GM13977 (cell line): ENCODE measurements around the gene SLC6A20.
"Not testable (repeated sequence)": the region's sequence is repeated elsewhere in the genome, so short reads cannot be mapped to it uniquely, and the experiment has no call there.

Experiments
- DNase-seq: peaks from one replicate; pipeline ENCODE4 v3.0.0; 2012; ENCODE audit warnings: low spot score
- CTCF ChIP-seq: IDR thresholded peaks from 2 replicates; pipeline ENCODE4 v1.5.1; 2012; ENCODE audit warnings: mild to moderate bottlenecking, control low read depth; ENCODE audit not compliant: insufficient read depth; ENCODE audit errors: extremely low read depth, missing control alignments
- in situ Hi-C: fragments of 300-500 bp; cut with MboI; formaldehyde crosslinking; loops from one replicate; pipeline ENCODE4 v1.12.0; 2022; ENCODE audit warnings: low sequenced_read_pairs, low pct_unique_long_range_greater_than_20kb, mixed read lengths, inconsistent platforms; ENCODE audit not compliant: unreplicated experiment

Gene SLC6A20

GRCh38 chr3:45762647-45763302, 33.6 kb downstream of the SLC6A20 start:
- no peak for TF ChIP-seq CTCF
- no peak for DNase-seq
- in situ Hi-C loops, result loop anchor here (25.0 kb wide), 1 partner anchor 625 kb away; no protein-coding TSS in a partner anchor

GRCh38 chr3:45761831-45762230, 34.5 kb downstream of the SLC6A20 start:
- no peak for DNase-seq
- in situ Hi-C loops, result loop anchor here (25.0 kb wide), 1 partner anchor 625 kb away; no protein-coding TSS in a partner anchor
- no peak for TF ChIP-seq CTCF

DNA sequence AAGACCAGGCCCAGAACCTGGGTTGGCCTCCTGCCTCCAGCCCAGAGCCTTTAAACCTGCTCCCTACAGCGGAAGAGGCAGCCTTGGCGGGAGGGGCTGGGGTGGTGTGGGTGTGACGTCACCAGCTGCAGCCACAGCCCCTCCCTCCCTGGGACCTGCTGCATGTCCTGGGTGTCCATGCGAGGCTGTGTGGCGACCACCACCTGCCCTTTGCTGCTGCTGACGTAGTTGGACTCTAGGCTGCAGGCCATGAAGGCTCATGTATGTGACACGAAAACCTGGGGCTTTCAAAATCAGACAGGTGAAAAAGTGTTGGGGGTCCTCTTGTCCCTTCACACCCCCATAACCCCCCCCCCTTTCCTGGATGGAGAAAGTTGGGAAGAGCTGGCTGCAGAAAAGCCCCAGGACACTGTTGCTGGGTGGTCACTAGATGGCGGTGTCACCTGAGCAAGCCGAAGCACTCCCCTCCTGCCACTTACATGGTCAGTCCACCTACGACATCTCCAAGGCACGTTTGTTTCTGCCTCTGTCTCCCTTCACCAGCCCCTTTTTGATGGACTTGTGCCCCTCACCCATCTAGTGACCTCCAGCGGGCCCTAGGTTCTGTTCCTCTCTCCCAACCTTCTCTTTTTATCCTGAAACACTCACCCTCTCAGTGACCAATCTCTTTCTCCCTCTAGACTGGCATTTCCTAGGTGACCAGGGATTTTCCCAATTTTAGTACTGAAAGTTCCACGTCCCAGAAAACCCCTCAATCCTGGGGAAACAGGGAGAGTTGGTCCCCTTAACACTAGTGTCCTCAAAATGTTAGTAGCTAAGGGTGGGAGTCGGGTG, 35.2 kb downstream of the SLC6A20 start:
- peak; percentile 87 for DNase-seq
- in situ Hi-C loops, result loop anchor here (25.0 kb wide), 1 partner anchor 626 kb away; no protein-coding TSS in a partner anchor
- peak; percentile 88 for TF ChIP-seq CTCF

DNA sequence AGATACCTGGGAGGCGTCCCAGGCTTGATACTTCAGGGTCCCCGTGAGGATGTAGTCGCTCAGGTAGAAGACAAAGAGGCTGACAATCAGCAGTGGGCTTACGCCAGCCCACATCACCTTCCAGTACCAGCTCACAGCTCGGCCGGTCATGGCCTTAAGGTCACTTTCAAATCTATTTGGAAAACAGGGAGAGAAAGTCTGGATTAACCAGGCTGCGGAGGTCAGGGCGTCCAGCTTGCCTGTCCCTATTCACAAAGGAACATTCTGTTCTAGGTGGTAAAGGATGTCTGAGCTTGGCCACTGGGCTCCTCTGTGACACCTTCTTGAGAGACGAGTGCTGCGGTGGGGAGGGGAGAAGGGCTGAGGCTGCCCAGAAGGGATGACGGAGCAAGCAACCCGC, 36.5 kb downstream of the SLC6A20 start:
- DNase-seq, result no peak
- in situ Hi-C loops, result loop anchor here (10.0 to 25.0 kb wide), 2 partner anchors 315 to 627 kb away; no protein-coding TSS in a partner anchor
- TF ChIP-seq CTCF, result no peak

DNA sequence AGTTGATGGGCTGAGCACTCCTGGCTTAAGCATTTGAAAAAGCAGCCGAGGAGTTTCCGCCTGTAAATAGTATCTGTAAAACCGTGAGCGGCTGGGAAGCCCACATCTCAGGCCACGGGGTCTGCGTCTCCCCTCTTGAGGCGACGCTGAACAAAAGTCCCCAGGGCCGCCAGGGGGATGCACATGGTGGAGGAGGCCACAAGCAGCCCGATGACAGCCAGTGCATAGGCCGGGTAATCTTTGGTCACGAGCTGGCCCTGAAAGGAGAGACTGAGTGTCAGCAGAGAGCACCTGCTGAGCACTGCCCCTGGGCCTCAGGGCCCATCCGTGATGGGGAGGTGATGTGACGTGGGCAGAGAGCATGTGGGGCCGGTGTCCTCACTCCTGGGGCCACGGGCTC, 37.5 kb downstream of the SLC6A20 start:
- in situ Hi-C loops, result loop anchor here (10.0 to 25.0 kb wide), 2 partner anchors 316 to 628 kb away; no protein-coding TSS in a partner anchor
- no peak for TF ChIP-seq CTCF
- DNase-seq, result no peak

DNA sequence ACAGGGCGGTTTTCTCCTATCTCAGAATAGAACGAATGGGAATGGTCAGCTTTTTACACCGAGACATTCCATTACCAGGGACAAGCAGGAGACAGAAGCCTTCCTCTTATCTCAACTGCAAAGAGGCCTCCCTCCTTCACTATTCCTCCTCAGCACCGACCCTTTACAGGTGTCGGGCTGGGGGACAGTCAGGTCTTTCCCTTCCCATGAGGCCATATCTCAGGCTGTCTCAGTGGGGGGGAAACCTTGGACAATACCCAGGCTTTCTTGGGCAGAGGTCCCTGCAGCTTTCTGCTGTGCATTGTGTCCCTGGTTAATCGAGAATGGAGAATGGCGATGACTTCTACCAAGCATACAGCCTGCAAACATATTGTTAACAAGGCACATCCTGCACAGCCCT, 39.2 kb downstream of the SLC6A20 start:
- in situ Hi-C loops, result loop anchor here (10.0 to 25.0 kb wide), 2 partner anchors 318 to 630 kb away; no protein-coding TSS in a partner anchor

More for the DNA sequence above, 39.2 kb downstream of the SLC6A20 start:
- DNase-seq, result not testable (repeated sequence)
